Colon (tissue), 2 donors: ENCODE results near the gene E2F8.

Source experiments
- FAIRE-seq: peaks from 2 replicates; lab custom pipeline; 2012; peaks lifted over from hg19 to GRCh38; lab: Jason Lieb, UNC
- donor health status: control.
- donor health status: control.

The E2F8 gene

DNA sequence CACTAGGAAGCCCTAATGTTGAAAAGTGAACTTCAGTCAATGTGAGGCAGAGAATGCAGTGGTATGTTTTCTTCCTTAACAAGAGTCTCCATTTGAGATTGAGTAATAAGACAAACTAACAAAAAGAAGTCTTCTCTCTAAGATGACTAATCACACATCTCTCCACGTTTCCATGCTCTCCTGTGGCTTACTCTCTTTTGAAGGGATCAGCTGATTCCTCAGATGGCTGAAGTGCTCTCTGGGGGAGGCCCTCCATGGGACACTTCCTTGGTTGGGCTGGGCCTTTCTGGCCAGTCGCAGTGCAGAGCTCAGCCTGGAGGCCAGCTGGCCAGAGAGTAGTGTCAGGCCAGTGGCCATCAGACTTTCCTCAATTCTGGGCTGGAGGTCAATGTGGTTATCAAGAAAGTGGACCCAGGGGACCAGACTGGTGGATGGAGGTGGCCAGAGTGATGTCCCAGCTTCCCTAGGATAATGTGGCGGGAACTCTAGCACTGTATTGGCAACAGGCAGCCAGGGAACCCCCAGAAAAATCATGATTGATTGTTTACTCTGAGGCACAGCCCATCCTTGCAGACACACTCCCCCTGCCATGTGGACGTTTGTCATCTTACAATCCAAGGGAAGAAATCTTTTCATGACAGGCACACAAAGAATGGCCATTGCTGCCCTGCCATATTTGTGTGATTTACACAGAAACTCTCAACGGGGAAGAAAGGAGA, 53.5 kb downstream of the E2F8 start:
- no peak for FAIRE-seq

DNA sequence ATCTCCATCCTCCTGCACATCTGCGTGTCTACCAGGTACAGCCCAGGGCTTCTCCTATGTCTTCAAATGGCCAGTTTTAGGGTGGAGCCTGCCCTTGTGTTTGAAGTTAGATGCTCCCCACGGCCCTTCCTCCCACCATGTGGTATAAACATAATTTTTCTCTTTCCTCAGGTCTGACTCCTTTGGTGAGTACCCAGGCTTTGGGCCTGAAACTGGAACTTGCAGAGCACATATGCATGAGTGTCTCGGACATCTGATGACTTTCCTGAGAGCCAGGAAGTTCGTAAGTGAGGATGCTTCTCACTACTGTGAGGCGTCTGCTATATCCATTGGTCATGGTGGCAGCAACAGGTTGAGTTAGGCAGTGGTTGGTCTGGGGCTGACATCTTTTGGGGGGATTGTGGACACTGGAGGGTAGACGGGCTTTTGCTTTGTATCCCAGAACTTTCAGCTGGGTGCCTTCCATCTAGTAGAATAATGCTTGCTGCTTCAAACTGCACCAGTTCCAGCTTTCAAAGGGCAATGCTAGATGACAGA, 55.2 kb downstream of the E2F8 start:
- no peak for FAIRE-seq

DNA sequence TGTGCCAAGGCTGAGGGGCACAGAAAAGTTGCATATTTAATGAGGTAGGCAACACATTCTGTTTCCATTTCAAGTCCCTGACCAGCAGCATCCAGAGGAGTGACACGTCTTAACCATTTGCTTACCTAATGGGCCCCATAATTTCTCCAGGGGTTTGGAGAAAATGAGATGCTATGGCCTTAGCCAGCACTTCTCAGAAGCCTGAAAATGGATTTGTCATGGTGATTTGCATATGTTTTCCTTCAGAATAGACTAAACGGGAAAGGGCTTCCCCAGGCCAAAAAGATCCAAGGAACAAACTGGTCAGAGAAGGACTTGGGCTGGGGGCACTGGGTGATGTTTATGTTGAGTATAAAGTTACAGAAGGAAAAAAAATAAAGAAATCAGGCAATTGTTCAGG, 55.7 kb downstream of the E2F8 start:
- no peak for FAIRE-seq

- FAIRE-seq: no peak
Measured at GRCh38 chr11:19183646-19184045, 57.1 kb downstream of the E2F8 start.

DNA sequence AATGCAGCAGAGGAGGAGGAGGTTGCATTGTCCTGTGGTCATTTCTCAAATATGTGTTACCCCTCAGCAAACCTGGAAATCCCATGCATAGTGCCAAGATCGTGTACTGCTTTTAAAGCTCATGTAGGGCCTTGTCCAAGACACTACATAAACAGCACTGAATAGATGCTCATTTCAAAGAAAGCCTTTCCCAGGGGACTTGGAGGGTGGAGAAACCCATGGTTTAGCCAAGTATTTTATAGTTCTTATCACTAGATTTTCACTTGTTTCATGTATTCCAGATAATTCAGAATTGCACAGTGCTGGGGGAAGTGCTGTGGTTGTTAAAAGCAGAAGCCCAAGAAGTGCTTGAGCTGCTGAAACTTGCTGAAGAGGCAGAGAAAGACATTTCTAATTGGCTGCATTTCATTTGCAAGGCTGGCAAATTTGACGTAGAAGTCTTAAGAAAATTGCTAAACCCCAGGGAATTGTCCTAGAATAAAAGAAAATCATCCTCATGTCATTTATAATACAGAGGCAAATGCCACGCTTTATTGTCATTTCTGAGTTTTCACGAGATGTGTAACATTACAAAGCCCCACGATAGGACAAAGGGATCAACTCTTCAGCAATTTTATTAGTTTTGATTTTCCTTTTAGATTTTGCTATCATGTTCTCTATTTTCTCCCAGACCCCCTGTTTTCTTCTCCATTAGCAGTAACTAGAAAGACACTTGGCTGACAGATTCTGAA, 59.0 kb downstream of the E2F8 start:
- no peak for FAIRE-seq

DNA sequence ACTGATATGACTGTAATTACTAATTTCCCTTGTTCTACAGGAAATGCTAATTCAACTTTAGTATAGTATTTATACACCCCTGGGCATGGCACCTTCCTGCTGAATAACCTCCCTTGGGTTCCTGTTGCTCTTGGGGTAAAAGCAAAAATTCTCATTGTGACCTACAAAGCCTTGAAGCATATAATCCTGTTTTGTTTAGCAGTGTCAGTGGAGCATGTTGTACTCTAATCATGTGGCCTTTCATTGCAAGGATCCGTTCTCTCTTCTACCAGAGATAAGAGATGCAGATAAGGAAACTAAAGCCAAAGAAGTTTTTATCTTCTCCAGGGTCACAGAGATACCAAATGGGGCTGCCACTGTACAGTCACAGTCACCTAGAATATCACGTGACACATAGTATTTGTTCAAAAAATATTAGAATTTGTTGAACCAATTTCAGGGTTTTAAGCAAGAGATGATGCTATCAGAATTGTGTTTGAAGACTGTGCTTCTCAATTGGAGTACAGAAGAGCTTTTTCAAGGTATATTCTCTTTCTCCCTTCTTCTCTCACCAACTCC, 64.0 kb downstream of the E2F8 start:
- FAIRE-seq: no peak
